IgD-negative memory B cell (primary cell): ENCODE results near the gene FRMPD1. TPM values are rescaled to one million over a fixed set of nuclear protein-coding genes. Genes with fewer than 3 reads are reported as not detected.
"Not testable (repeated sequence)": the region's sequence is repeated elsewhere in the genome, so short reads cannot be mapped to it uniquely, and the experiment has no call there.

Experiments
- H3K27ac Mint-ChIP-seq, 3 donors: one replicate each; pipeline ENCODE4 v1.8.0; 2020 to 2022; ENCODE audit warnings: mild to moderate bottlenecking in 3 of 3, mixed read lengths in 3 of 3, moderate library complexity in 1 of 3
- H3K27me3 Mint-ChIP-seq: one replicate; pipeline ENCODE4 v1.8.0; 2021; ENCODE audit warnings: mixed read lengths
- H3K36me3 Mint-ChIP-seq: one replicate; pipeline ENCODE4 v1.8.0; 2020; ENCODE audit warnings: mild to moderate bottlenecking, mixed read lengths
- H3K4me1 Mint-ChIP-seq, 3 donors: one replicate each; pipeline ENCODE4 v1.8.0; 2020 to 2022; ENCODE audit warnings: mixed read lengths in 3 of 3, mild to moderate bottlenecking in 1 of 3
- H3K4me3 Mint-ChIP-seq, 4 donors: one replicate each; pipeline ENCODE4 v1.8.0; 2020 to 2022; ENCODE audit warnings: mild to moderate bottlenecking in 4 of 4, mixed read lengths in 4 of 4, moderate library complexity in 3 of 4
- H3K9me3 Mint-ChIP-seq, 3 donors: one replicate each; pipeline ENCODE4 v1.8.0; 2020 to 2021; ENCODE audit warnings: mixed read lengths in 3 of 3, mild to moderate bottlenecking in 1 of 3
- polyA plus RNA-seq: library from polyadenylated mRNA; unstranded; fragments of 300-500 nt; fragmentation: Illumina TruSeq; gene quantifications from one replicate; pipeline ENCODE4 v1.2.3, GENCODE V29; 2021

The FRMPD1 gene
- polyA plus RNA-seq, 1 donor from 2014 or later, result not detected

GRCh38 chr9:37752642-37753488, 102.1 kb downstream of the FRMPD1 start:
- H3K4me3 Mint-ChIP-seq, result peak overlapping the region; percentile 84 to 98 (median 97)
- H3K27me3 Mint-ChIP-seq, result no peaks in the 10 kb centered on the region
- peak overlapping the region in 2 of 3 donors; percentile 52 to 90 for H3K27ac Mint-ChIP-seq
- H3K4me1 Mint-ChIP-seq, result peaks cover 13 to 19% (median 17%) of the 10 kb centered on the region in 3 donors
- H3K9me3 Mint-ChIP-seq, result no peaks in the 10 kb centered on the region
- peaks cover 2% of the 10 kb centered on the region for H3K36me3 Mint-ChIP-seq

GRCh38 chr9:37753489-37754190, 102.9 kb downstream of the FRMPD1 start, which contains the start of gene TRMT10B:
TRMT10B (plus strand) TSS chr9:37753805; CDS start chr9:37761932, 8,127 bp downstream.
- Mint-ChIP-seq H3K36me3 (peaks cover 2% of the 10 kb centered on the region), H3K4me1 (peaks cover 13 to 19% (median 17%) of the 10 kb centered on the region in 3 donors), H3K27ac (peak within 1 kb of the TSS; percentile 52 to 92 (median 90)), H3K9me3 (no peaks in the 10 kb centered on the region), H3K4me3 (peak within 1 kb of the TSS; percentile 84 to 98 (median 97)), H3K27me3 (no peaks in the 10 kb centered on the region)

GRCh38 chr9:37758747-37759146, 108.0 kb downstream of the FRMPD1 start:
- H3K36me3 Mint-ChIP-seq, result peaks cover 4% of the 10 kb centered on the region
- no peaks in the 10 kb centered on the region for H3K27me3 Mint-ChIP-seq
- no peak overlapping the region for H3K27ac Mint-ChIP-seq
- peaks cover 12 to 16% (median 15%) of the 10 kb centered on the region in 3 donors for H3K4me1 Mint-ChIP-seq
- no peaks in the 10 kb centered on the region for H3K9me3 Mint-ChIP-seq
- no peak overlapping the region for H3K4me3 Mint-ChIP-seq

- H3K9me3 Mint-ChIP-seq, result no peaks in the 10 kb centered on the region
- H3K4me3 Mint-ChIP-seq, result peak overlapping the region in 1 of 4 donors; percentile 49
- H3K27ac Mint-ChIP-seq, result no peak overlapping the region
- H3K4me1 Mint-ChIP-seq, result peaks cover under 1 to 7% (median 3%) of the 10 kb centered on the region in 3 donors
- peaks cover 2% of the 10 kb centered on the region for H3K36me3 Mint-ChIP-seq
- H3K27me3 Mint-ChIP-seq, result no peaks in the 10 kb centered on the region
Measured at GRCh38 chr9:37760416-37761161, 109.8 kb downstream of the FRMPD1 start.

- H3K27me3 Mint-ChIP-seq, result no peaks in the 10 kb centered on the region
- no peak overlapping the region for H3K27ac Mint-ChIP-seq
- H3K4me1 Mint-ChIP-seq, result peaks cover 0 to 6% (median 3%) of the 10 kb centered on the region in 3 donors
- no peak overlapping the region for H3K4me3 Mint-ChIP-seq
- H3K9me3 Mint-ChIP-seq, result no peaks in the 10 kb centered on the region
- H3K36me3 Mint-ChIP-seq, result peaks cover 2% of the 10 kb centered on the region
Measured at GRCh38 chr9:37761511-37761910, 110.8 kb downstream of the FRMPD1 start.

- H3K9me3 Mint-ChIP-seq, H3K36me3 Mint-ChIP-seq, H3K4me3 Mint-ChIP-seq, H3K27me3 Mint-ChIP-seq, H3K27ac Mint-ChIP-seq, H3K4me1 Mint-ChIP-seq: not testable (repeated sequence)
Measured at GRCh38 chr9:37765263-37765662, 114.5 kb downstream of the FRMPD1 start.

GRCh38 chr9:37769306-37769705, 118.6 kb downstream of the FRMPD1 start:
- Mint-ChIP-seq H3K36me3 (peaks cover 1% of the 10 kb centered on the region), H3K27me3 (no peaks in the 10 kb centered on the region), H3K4me1 (peaks cover 0 to 5% (median 2%) of the 10 kb centered on the region in 3 donors)

GRCh38 chr9:37769995-37770394, 119.2 kb downstream of the FRMPD1 start:
- H3K4me1 Mint-ChIP-seq, result peaks cover 0 to 5% (median 2%) of the 10 kb centered on the region in 3 donors
- no peaks in the 10 kb centered on the region for H3K9me3 Mint-ChIP-seq
- H3K27ac Mint-ChIP-seq, result no peak overlapping the region
- peaks cover 1% of the 10 kb centered on the region for H3K36me3 Mint-ChIP-seq
- no peak overlapping the region for H3K4me3 Mint-ChIP-seq
- no peaks in the 10 kb centered on the region for H3K27me3 Mint-ChIP-seq

More at GRCh38 chr9:37769306-37769705, 118.6 kb downstream of the FRMPD1 start:
- Mint-ChIP-seq H3K4me3 (no peak overlapping the region), H3K9me3 (no peaks in the 10 kb centered on the region), H3K27ac (no peak overlapping the region)

GRCh38 chr9:37775216-37775919, 124.6 kb downstream of the FRMPD1 start:
- peak overlapping the region in 1 of 3 donors; percentile 59 for H3K27ac Mint-ChIP-seq
- peaks cover 2 to 5% (median 2%) of the 10 kb centered on the region in 3 donors for H3K4me1 Mint-ChIP-seq
- H3K27me3 Mint-ChIP-seq, result no peaks in the 10 kb centered on the region
- H3K36me3 Mint-ChIP-seq, result peaks cover 3% of the 10 kb centered on the region
- H3K9me3 Mint-ChIP-seq, result no peaks in the 10 kb centered on the region
- H3K4me3 Mint-ChIP-seq, result no peak overlapping the region

GRCh38 chr9:37776328-37776727, 125.6 kb downstream of the FRMPD1 start:
- no peaks in the 10 kb centered on the region for H3K27me3 Mint-ChIP-seq
- peaks cover 3% of the 10 kb centered on the region for H3K36me3 Mint-ChIP-seq
- no peak overlapping the region for H3K27ac Mint-ChIP-seq
- no peaks in the 10 kb centered on the region for H3K9me3 Mint-ChIP-seq
- H3K4me3 Mint-ChIP-seq, result no peak overlapping the region
- H3K4me1 Mint-ChIP-seq, result peaks cover 3 to 5% (median 5%) of the 10 kb centered on the region in 3 donors

GRCh38 chr9:37778534-37778933, 127.8 kb downstream of the FRMPD1 start:
- Mint-ChIP-seq H3K9me3 (no peaks in the 10 kb centered on the region), H3K27ac (peak overlapping the region in 2 of 3 donors; percentile 26 to 50), H3K27me3 (no peaks in the 10 kb centered on the region), H3K36me3 (peaks cover 3% of the 10 kb centered on the region), H3K4me3 (no peak overlapping the region), H3K4me1 (peaks cover 10 to 18% (median 13%) of the 10 kb centered on the region in 3 donors)

GRCh38 chr9:37784291-37784615, 133.5 kb downstream of the FRMPD1 start:
- peaks cover 15 to 29% (median 24%) of the 10 kb centered on the region in 3 donors for H3K4me1 Mint-ChIP-seq

GRCh38 chr9:37784616-37785483, 134.1 kb downstream of the FRMPD1 start, which contains the start of gene EXOSC3:
EXOSC3 (minus strand) TSS chr9:37785064; CDS start chr9:37785044, 20 bp downstream.
- no peaks in the 10 kb centered on the region for H3K9me3 Mint-ChIP-seq
- H3K4me1 Mint-ChIP-seq, result peaks cover 15 to 29% (median 24%) of the 10 kb centered on the region in 3 donors
- H3K27ac Mint-ChIP-seq, result peak within 1 kb of the TSS; percentile 93 to 97 (median 94)
- peaks cover 1% of the 10 kb centered on the region for H3K36me3 Mint-ChIP-seq
- H3K27me3 Mint-ChIP-seq, result no peaks in the 10 kb centered on the region
- peak within 1 kb of the TSS; percentile 96 to 100 (median 99) for H3K4me3 Mint-ChIP-seq

More at GRCh38 chr9:37784291-37784615, 133.5 kb downstream of the FRMPD1 start:
- Mint-ChIP-seq H3K27me3 (no peaks in the 10 kb centered on the region), H3K9me3 (no peaks in the 10 kb centered on the region), H3K27ac (peak overlapping the region; percentile 93 to 97 (median 94)), H3K36me3 (peaks cover 1% of the 10 kb centered on the region), H3K4me3 (peak overlapping the region; percentile 96 to 100 (median 99))
